OCI-LY1 (cell line): ENCODE measurements around the gene DTNBP1.

ENCODE experiments used
- H2AFZ ChIP-seq: fragments of 200-600 bp; sonication (generic), shearing (Covaris generic); 2 replicates; pipeline ENCODE4 v1.6.0; 2014; ENCODE audit warnings: antibody characterized with exemption, mild to moderate bottlenecking, low read length
- H3F3A ChIP-seq: fragments of 200-600 bp; sonication (generic), shearing (Covaris generic); 2 replicates; pipeline ENCODE4 v1.6.0; 2014; ENCODE audit warnings: mild to moderate bottlenecking, antibody characterized with exemption, low read length, moderate library complexity; ENCODE audit not compliant: insufficient read depth
- H3K27ac ChIP-seq: fragments of 200-600 bp; sonication (generic); 2 replicates; pipeline ENCODE4 v1.5.1; 2014; ENCODE audit warnings: low read length, mixed run types, mild to moderate bottlenecking, low read depth; ENCODE audit not compliant: poor library complexity, severe bottlenecking
- H3K27me3 ChIP-seq: fragments of 200-600 bp; sonication (generic); 2 replicates; pipeline ENCODE4 v1.6.0; 2014; ENCODE audit warnings: antibody characterized with exemption, mild to moderate bottlenecking, low read length, moderate library complexity; ENCODE audit not compliant: insufficient read depth
- H3K36me3 ChIP-seq: fragments of 200-600 bp; sonication (generic); 2 replicates; pipeline ENCODE4 v1.6.1; 2014; ENCODE audit warnings: mild to moderate bottlenecking, antibody characterized with exemption, low read length, moderate library complexity, mixed read lengths; ENCODE audit not compliant: insufficient read depth
- H3K4me1 ChIP-seq: fragments of 200-600 bp; sonication (generic); 2 replicates; pipeline ENCODE4 v1.5.1; 2014; ENCODE audit warnings: mild to moderate bottlenecking, low read length, moderate library complexity; ENCODE audit not compliant: insufficient read depth, severe bottlenecking
- H3K4me2 ChIP-seq: fragments of 200-600 bp; sonication (generic), shearing (Covaris generic); 2 replicates; pipeline ENCODE4 v1.6.1; 2014; ENCODE audit warnings: low read length
- H3K4me3 ChIP-seq: fragments of 200-600 bp; sonication (generic); 2 replicates; pipeline ENCODE4 v1.5.1; 2014; ENCODE audit warnings: low read length, low read depth, mild to moderate bottlenecking, mixed read lengths; ENCODE audit not compliant: poor library complexity, severe bottlenecking
- H3K79me2 ChIP-seq: fragments of 200-600 bp; shearing (Covaris generic); 2 replicates; pipeline ENCODE4 v1.6.1; 2016; ENCODE audit warnings: mixed run types, low read length, mixed read lengths; ENCODE audit not compliant: insufficient read depth
- H3K9ac ChIP-seq: fragments of 200-600 bp; sonication (generic), shearing (Covaris generic); 2 replicates; pipeline ENCODE4 v1.6.1; 2014; ENCODE audit warnings: mild to moderate bottlenecking, low read length, mixed read lengths
- H3K9me2 ChIP-seq: fragments of 200-600 bp; sonication (generic), shearing (Covaris generic); 2 replicates; pipeline ENCODE4 v1.6.1; 2014; ENCODE audit warnings: low read depth, mild to moderate bottlenecking, low read length, mixed read lengths
- H3K9me3 ChIP-seq: fragments of 200-600 bp; shearing (Covaris generic); 2 replicates; pipeline ENCODE4 v1.6.1; 2014; ENCODE audit warnings: low read length, mixed read lengths
- H4K20me1 ChIP-seq: fragments of 200-600 bp; sonication (generic), shearing (Covaris generic); 2 replicates; pipeline ENCODE4 v1.6.0; 2016; ENCODE audit warnings: mild to moderate bottlenecking, low read length; ENCODE audit not compliant: insufficient read depth
- CTCF ChIP-seq: fragments of 200-600 bp; sonication (generic), shearing (Covaris generic); IDR thresholded peaks from 2 replicates; pipeline ENCODE4 v1.5.1; 2017; ENCODE audit warnings: mild to moderate bottlenecking, antibody characterized with exemption, low read length, moderate library complexity, mixed read lengths
- EZH2 ChIP-seq: fragments of 200-600 bp; sonication (generic), shearing (Covaris generic); IDR thresholded peaks from 2 replicates; pipeline ENCODE4 v1.8.0; 2017; ENCODE audit warnings: borderline replicate concordance, mixed run types, mild to moderate bottlenecking, antibody characterized with exemption, low read length, moderate library complexity, mixed read lengths

Gene DTNBP1

GRCh38 chr6:15528870-15529269, 134.0 kb downstream of the DTNBP1 start:
- TF ChIP-seq EZH2 (no peak), CTCF (no peak)

GRCh38 chr6:15527838-15528617, 134.8 kb downstream of the DTNBP1 start:
- peaks cover 81% of the 10 kb centered on the region for H3K36me3 ChIP-seq
- TF ChIP-seq CTCF, result no peak
- no peak for TF ChIP-seq EZH2
- no peak overlapping the region for H3K9ac ChIP-seq

More at GRCh38 chr6:15528870-15529269, 134.0 kb downstream of the DTNBP1 start:
- Histone ChIP-seq H3K4me3 (no peak overlapping the region), H3K4me1 (no peaks in the 10 kb centered on the region), H3K27me3 (no peaks in the 10 kb centered on the region), H4K20me1 (no peaks in the 10 kb centered on the region), H2AFZ (no peak overlapping the region), H3K36me3 (peaks cover 72% of the 10 kb centered on the region), H3K9ac (no peak overlapping the region), H3K9me2 (no peaks in the 10 kb centered on the region), H3K4me2 (no peak overlapping the region), H3F3A (no peaks in the 10 kb centered on the region), H3K9me3 (no peaks in the 10 kb centered on the region), H3K27ac (no peak overlapping the region), H3K79me2 (no peaks in the 10 kb centered on the region)

GRCh38 chr6:15526212-15526701, 136.6 kb downstream of the DTNBP1 start:
- no peaks in the 10 kb centered on the region for H3F3A ChIP-seq
- no peak overlapping the region for H3K9ac ChIP-seq
- H2AFZ ChIP-seq, result no peak overlapping the region
- H3K27me3 ChIP-seq, result no peaks in the 10 kb centered on the region
- no peak overlapping the region for H3K27ac ChIP-seq
- TF ChIP-seq EZH2 (no peak), CTCF (no peak)
- H3K4me3 ChIP-seq, result no peak overlapping the region
- H3K4me2 ChIP-seq, result no peak overlapping the region
- no peaks in the 10 kb centered on the region for H3K4me1 ChIP-seq
- H3K9me2 ChIP-seq, result no peaks in the 10 kb centered on the region
- no peaks in the 10 kb centered on the region for H3K79me2 ChIP-seq
- H3K36me3 ChIP-seq, result peaks cover 89% of the 10 kb centered on the region
- H4K20me1 ChIP-seq, result no peaks in the 10 kb centered on the region
- H3K9me3 ChIP-seq, result no peaks in the 10 kb centered on the region

More at GRCh38 chr6:15527838-15528617, 134.8 kb downstream of the DTNBP1 start:
- Histone ChIP-seq H2AFZ (no peak overlapping the region), H3K9me3 (no peaks in the 10 kb centered on the region), H3K4me3 (no peak overlapping the region), H3K9me2 (no peaks in the 10 kb centered on the region), H3F3A (no peaks in the 10 kb centered on the region), H4K20me1 (no peaks in the 10 kb centered on the region), H3K79me2 (no peaks in the 10 kb centered on the region), H3K27ac (no peak overlapping the region), H3K4me2 (no peak overlapping the region), H3K27me3 (no peaks in the 10 kb centered on the region), H3K4me1 (no peaks in the 10 kb centered on the region)
